ENCODE results near the gene MCC.

MCC gene

DNA sequence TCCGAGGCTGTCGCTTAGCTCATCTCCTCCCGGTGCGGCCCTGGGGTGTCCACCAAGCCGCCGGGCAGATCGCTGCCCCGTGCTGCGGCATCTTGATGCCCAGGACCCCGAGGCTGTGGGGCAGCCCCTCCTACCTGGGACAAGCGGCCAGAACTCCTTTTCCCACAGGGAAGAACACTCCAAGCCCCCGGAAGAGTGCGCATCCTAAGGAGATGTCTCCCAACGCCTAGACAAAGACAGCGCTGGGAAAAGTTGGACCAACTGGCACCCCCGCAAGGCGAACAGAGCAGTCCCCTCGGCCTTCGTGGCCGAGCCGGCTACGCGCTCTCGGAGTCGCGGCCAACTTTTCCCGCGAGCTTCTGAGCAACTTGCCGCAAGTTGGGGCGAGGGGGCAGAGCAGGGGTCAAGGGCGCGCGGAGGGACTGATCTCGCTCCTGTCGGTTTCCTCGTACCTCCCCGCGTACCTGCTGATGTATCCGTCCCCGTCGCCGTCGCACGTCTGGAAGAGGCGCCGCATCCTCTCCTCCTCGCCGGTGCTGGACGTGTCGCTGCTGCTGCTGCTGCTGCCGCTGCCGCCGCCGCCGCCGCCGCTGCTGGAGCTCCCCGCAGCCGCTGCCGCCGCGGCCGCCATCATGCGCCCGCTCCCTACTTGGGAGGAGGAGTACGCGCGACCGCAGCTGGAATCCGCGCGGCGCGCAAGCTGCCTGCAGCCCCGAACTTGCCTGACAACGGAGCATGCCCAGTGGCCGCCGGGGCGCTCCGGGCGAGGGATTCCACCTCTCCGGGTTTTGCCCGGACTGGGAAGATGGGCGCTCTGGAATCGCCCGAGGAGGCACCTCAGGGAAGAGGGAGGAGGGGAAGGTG lies at the start of gene MCC:
Gene MCC (minus strand): TSS at position 673 of the 864 bp plus-strand sequence.
- DNase-seq (ENCODE audit: low spot score): peak; percentile 95

GRCh38 chr5:113531481-113532159 lies 43.4 kb upstream of the MCC start:
- no peak for DNase-seq (ENCODE audit: low spot score)

GRCh38 chr5:113527746-113528145 lies 39.5 kb upstream of the MCC start:
- DNase-seq (ENCODE audit: low spot score): no peak

- DNase-seq (ENCODE audit: low spot score): no peak
Observed at GRCh38 chr5:113526421-113526820, 38.2 kb upstream of the MCC start.

DNA sequence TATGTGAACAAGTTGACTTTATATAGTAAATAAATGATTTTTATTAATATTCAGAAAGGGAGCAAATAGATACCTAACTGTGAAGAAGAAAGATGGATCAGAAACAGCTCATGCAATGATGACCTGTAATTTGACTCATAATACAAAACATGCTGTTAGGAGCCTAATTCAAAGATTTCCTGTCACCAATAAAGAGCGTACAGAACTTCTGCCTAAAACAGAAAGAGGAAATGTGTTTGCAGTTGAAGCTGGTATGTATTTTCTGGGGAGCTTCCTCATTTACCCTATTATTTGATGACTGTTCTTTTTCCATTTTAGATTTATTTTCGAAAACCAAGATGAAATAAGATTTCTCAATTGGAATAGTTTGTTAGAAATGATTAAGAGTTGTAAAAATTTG lies 36.7 kb upstream of the MCC start:
- DNase-seq (ENCODE audit: low spot score): no peak

- DNase-seq (ENCODE audit: low spot score): no peak
Observed at GRCh38 chr5:113523168-113523567, 34.9 kb upstream of the MCC start.

GRCh38 chr5:113520899-113521298 lies 32.6 kb upstream of the MCC start:
- no peak for DNase-seq (ENCODE audit: low spot score)

GRCh38 chr5:113520429-113520828 lies 32.2 kb upstream of the MCC start:
- peak; percentile 42 for DNase-seq (ENCODE audit: low spot score)

- DNase-seq (ENCODE audit: low spot score): no peak
Observed at GRCh38 chr5:113519412-113519811, 31.2 kb upstream of the MCC start.

DNA sequence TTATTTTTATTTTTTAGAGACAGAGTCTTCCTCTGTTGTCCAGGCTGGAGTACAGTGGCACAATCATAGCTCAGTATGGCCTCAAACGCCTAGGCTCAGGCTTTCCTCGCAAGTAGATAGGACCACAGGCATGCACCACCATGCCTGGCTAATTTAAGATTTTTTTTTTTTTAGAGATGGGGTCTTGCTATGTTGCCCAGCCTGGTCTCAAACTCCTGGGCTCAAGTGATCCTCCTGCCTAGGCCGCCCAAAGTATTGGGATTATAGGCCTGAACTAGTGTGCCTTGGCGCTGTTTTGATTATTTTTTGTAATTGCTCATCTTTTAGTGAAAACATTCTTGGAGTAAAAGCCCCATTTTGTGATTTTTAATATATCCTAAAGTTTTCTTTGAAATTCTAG lies 30.6 kb upstream of the MCC start:
- DNase-seq (ENCODE audit: low spot score): no peak

DNA sequence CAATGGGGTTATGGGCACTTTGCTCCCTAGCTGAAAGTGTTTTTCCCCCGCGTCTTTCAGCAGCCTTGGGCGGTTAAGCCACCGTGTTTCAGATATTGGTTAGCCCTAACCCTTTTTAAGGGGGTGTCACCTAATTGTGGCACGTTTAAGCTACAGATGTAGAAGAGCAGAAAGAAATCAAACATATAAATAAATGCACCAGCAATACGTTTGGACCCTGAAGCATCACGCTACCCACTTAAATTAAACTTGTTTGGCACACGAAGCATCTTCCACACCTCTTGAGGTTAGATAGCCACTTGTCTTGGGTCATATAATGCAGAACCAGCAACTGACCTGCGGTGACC lies 26.0 kb upstream of the MCC start:
- DNase-seq (ENCODE audit: low spot score): no peak

GRCh38 chr5:113513384-113514288 lies 25.4 kb upstream of the MCC start, which contains the start of gene YTHDC2:
YTHDC2 (plus strand) TSS chr5:113513694; CDS start chr5:113513896, 202 bp downstream.
- DNase-seq (ENCODE audit: low spot score): peak; percentile 86

DNA sequence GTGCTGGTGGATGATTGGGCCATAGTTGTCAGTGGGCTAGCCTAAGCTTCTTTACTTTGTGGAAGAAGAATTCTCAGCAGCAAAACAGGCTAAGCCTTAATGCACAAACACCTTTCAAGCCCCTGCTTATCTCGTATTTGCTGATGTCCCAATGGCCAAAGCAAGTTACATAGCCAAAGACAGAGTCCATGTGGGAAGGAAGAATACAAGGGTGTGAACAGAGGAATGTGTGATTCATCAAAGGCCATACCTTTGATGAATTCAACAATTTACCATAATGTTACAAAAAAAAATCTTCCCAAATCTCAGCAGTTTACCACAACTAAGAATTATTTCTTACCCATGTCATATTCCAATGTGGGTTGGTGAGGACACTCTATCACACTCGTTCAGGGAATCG lies 24.1 kb upstream of the MCC start:
- no peak for DNase-seq (ENCODE audit: low spot score)

DNA sequence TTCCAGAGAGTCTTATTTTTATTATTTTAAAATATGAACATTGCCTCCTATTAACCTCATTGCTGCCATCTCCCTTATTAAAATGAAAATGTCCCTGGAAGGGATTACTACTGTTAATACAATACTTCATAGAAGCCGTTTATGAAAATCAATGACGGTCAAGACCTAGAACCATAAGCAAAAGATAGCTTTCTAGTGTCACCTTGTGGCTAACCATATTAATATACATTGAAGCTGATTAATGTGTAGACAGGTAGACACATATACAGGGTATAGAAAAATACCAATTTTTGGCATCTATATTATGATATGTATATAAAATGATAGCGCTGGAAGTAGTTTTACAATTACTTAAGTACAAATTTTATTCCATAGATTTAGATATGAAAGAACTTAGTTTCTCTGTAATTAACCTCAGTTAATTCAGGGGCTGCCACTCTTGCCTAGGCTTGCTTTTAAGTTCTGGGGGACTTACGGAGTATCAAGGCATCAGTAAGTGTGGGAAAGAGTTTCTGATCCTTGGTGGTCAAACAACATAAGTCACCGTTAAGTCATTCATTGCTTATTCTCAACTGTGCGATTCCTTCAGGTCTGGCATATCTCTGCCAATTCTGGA lies 22.7 kb upstream of the MCC start:
- DNase-seq (ENCODE audit: low spot score): peak; percentile 14

- DNase-seq (ENCODE audit: low spot score): no peak
Observed at GRCh38 chr5:113508756-113509155, 20.5 kb upstream of the MCC start.

- DNase-seq (ENCODE audit: low spot score): no peak
Observed at GRCh38 chr5:113507601-113508000, 19.3 kb upstream of the MCC start.

DNA sequence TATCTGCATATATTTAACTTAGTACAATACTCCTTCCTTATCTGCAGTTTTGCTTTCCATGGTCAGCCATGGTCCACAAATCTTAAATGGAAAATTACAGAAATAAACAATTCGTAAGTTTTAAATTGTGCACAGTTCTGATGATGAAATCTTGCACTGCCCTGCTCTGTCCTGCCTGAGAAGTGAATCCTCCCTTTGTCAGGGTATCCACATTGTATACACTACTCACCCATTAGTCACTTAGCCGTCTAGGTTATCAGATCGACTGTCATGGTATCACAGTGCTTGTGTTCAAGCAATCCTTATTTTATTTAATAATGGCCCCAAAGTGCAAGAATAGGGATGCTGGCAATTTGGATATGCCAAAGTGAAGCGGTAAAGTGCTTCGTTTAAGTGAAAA lies 16.9 kb upstream of the MCC start:
- no peak for DNase-seq (ENCODE audit: low spot score)

DNA sequence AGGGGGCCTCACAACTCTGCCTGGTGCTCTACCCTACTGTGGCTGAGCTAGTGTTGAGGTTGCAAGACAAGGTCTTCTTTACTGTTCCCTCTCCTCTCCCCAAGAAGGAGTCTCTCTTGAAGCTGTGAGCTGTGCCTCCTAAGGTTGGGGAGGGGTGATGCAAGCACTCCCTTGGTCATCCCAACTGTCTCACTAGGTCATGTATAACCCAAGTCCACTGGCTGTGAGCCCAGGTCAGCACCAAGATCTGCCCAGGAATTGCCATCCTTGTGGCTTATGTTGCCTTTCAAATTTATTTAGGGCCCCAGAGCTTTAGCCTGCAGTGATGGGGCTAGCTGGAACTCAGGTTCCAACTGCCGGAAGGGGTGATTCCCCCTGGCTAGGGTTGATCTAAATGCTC lies 14.9 kb upstream of the MCC start:
- no peak for DNase-seq (ENCODE audit: low spot score)

DNA sequence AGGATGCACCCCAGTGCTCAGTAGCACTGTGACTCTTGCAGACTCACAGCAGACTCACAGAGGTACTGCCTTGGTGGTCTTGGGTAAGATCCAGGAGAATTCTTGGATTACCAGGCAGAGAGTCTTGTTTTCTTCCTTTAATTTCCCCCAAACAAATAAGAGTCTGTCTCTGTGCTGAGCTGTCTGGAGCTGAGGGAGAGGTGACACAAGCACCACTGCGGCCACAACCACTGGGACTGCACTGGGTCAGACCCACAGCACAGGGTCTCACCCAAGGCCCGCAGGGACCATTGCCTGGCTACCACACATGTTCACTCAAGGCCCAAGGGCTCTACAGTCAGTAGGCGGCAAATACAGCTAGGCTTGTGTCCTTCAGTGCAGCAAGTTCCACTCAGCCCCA lies 13.8 kb upstream of the MCC start:
- no peak for DNase-seq (ENCODE audit: low spot score)

GRCh38 chr5:113495422-113495841 lies 7.2 kb upstream of the MCC start:
- DNase-seq (ENCODE audit: low spot score): no peak

DNA sequence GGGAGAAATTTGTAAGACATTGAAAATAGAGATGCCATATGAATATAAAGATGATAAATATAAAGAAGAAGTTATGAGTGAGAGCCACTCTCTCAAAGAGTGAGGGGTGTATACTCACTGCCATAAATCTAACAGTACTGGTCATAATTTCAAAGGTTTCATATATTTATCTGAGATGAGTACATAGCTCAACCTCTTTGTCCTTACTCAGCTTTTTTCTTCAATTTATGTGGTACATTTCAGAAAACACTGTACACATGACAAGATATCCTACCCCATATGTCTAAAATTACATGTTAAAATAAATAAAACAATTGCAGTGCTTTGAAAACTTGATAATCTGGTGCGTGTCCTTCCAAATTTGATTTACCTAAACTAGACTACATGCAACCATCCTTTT lies 5.2 kb upstream of the MCC start:
- DNase-seq (ENCODE audit: low spot score): no peak

- no peak for DNase-seq (ENCODE audit: low spot score)
Observed at GRCh38 chr5:113491022-113491421, 2.8 kb upstream of the MCC start.
